Lower leg skin (tissue), 3 donors: ENCODE results near the gene SIRT1.

Source experiments
- POLR2A ChIP-seq, 2 donors: fragments of 450-650 bp; IDR thresholded peaks; one replicate each; pipeline ENCODE4 v1.6.1; 2016 to 2017; ENCODE audit warnings: antibody characterized with exemption in 2 of 2, mild to moderate bottlenecking in 1 of 2, moderate library complexity in 1 of 2
- TF ChIP-seq, protein P1 (sequence below), 3 donors: fragments of 450-650 bp; IDR thresholded peaks; one replicate each; pipeline ENCODE4 v1.5.1; 2016; ENCODE audit warnings: antibody characterized with exemption in 3 of 3, mild to moderate bottlenecking in 3 of 3, moderate library complexity in 2 of 3

DNA sequence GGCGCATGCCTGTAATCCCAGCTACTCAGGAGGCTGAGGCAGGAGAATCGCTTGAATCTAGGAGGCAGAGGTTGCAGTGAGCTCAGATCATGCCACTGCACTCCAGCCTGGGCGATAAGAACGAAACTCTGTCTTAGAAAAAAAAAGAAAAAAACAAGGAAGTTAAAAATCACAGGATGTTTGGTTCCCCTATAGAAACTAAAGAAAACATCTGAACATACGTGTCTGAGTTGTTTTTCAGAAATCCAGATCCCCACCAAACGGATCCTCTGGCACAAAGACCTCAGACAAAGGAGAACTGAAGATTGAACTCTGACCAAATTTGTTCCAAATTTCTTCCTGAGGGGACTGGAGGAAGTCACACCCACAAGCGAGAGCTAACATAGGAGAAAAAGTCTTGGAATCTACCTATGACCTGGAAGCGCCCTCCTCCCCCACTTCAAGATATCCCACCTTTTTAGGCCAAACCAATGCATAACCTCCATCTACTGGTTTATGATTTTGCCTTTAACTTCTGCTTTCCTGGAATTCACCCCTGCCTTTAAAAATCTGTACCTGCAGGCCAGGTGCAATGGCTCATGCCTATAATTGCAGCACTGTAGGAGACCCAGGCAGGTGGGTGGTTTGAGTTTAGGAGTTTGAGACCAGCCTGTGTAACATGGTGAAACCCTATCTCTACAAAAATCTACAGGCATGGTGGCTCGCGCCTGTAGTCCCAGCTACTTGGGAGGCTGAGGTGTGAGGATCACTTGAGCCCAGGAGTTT lies 19.7 kb upstream of the SIRT1 start:
- TF ChIP-seq, protein P1, sequence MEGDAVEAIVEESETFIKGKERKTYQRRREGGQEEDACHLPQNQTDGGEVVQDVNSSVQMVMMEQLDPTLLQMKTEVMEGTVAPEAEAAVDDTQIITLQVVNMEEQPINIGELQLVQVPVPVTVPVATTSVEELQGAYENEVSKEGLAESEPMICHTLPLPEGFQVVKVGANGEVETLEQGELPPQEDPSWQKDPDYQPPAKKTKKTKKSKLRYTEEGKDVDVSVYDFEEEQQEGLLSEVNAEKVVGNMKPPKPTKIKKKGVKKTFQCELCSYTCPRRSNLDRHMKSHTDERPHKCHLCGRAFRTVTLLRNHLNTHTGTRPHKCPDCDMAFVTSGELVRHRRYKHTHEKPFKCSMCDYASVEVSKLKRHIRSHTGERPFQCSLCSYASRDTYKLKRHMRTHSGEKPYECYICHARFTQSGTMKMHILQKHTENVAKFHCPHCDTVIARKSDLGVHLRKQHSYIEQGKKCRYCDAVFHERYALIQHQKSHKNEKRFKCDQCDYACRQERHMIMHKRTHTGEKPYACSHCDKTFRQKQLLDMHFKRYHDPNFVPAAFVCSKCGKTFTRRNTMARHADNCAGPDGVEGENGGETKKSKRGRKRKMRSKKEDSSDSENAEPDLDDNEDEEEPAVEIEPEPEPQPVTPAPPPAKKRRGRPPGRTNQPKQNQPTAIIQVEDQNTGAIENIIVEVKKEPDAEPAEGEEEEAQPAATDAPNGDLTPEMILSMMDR (IDR thresholded peaks at IDR 0.05) = no peak
- no peak for TF ChIP-seq POLR2A (IDR thresholded peaks at IDR 0.05)
